Measurements from ENCODE around the gene CRYBB1.

DNA sequence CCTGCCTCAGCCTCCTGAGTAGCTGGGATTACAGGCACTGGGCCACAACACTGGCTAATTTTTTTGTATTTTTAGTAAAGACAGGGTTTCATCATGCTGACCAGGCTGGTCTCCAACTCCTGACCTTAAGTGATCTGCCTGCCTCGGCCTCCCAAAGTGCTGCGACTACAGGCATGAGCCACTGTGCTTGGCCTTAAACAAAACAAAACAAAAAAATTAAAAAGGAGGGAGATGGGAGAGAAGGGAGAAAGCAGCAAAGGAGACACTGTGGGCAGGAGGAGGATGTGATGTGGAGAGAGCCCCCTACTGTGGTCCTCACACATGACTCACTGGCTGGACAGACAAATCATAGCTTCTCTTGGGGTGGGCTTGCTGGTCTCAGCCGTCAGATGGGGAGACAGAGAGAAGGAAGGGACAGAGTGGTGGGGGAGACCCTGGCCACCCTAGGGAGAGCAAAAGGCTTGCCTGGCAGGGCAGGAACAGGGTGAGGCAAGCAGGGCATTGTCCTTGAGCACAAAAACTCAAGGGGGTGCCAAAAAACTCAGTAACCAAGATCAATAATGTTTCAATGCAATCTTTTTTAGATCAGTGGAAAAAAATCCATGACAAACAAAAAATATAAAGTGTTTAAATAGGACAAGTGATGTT is 59.5 kb downstream of the CRYBB1 start:
- no peak for TF ChIP-seq EZH2 (IDR thresholded peaks at IDR 0.05; ENCODE audit: borderline replicate concordance, low read depth, low read length, severe bottlenecking)
- TF ChIP-seq, protein P1, sequence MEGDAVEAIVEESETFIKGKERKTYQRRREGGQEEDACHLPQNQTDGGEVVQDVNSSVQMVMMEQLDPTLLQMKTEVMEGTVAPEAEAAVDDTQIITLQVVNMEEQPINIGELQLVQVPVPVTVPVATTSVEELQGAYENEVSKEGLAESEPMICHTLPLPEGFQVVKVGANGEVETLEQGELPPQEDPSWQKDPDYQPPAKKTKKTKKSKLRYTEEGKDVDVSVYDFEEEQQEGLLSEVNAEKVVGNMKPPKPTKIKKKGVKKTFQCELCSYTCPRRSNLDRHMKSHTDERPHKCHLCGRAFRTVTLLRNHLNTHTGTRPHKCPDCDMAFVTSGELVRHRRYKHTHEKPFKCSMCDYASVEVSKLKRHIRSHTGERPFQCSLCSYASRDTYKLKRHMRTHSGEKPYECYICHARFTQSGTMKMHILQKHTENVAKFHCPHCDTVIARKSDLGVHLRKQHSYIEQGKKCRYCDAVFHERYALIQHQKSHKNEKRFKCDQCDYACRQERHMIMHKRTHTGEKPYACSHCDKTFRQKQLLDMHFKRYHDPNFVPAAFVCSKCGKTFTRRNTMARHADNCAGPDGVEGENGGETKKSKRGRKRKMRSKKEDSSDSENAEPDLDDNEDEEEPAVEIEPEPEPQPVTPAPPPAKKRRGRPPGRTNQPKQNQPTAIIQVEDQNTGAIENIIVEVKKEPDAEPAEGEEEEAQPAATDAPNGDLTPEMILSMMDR (IDR thresholded peaks at IDR 0.05; ENCODE audit: borderline replicate concordance, extremely low read depth, low read length, poor library complexity, severe bottlenecking) = no peak

Data from DND-41 (cell line).